Stimulated activated CD8-positive, alpha-beta memory T cell treated with anti-CD3 and anti-CD28 coated beads, Interleukin-7, amount 100 ng/mL, for 24 hours (primary cell): Measurements from ENCODE around the gene GOLGA7B.

Source experiments
- DNase-seq: peaks from one replicate; pipeline ENCODE4 v3.0.0-alpha.2; 2020; ENCODE audit warnings: low read depth

The GOLGA7B gene

GRCh38 chr10:97868134-97868685 lies 18.6 kb downstream of the GOLGA7B start:
- no peak for DNase-seq

- peak; percentile 67 for DNase-seq
Measured at GRCh38 chr10:97869091-97870042, 19.7 kb downstream of the GOLGA7B start.

DNA sequence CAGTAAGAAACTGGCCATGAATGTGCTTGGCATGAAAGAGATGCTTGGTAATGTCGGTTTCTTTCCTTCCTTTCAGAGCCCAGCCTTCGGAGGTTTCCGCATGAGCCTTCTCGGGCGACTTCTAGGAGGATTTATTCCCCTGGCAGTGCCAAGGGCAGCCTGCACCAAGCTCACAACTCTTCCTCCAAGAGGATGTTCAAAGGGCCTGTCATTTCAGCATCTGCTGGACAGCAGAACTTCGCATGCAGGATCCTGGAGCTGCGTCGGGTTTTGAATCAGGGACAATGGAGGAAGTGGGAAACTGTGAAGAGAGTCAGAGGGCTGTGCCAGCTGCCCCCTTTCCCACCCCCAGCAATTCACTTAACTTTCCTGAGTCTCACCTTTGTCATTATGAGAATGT lies 21.3 kb downstream of the GOLGA7B start:
- DNase-seq: no peak

- no peak for DNase-seq
Measured at GRCh38 chr10:97873569-97873968, 23.9 kb downstream of the GOLGA7B start.

- DNase-seq: no peak
Measured at GRCh38 chr10:97874332-97874731, 24.7 kb downstream of the GOLGA7B start.

- no peak for DNase-seq
Measured at GRCh38 chr10:97875391-97875790, 25.7 kb downstream of the GOLGA7B start.

DNA sequence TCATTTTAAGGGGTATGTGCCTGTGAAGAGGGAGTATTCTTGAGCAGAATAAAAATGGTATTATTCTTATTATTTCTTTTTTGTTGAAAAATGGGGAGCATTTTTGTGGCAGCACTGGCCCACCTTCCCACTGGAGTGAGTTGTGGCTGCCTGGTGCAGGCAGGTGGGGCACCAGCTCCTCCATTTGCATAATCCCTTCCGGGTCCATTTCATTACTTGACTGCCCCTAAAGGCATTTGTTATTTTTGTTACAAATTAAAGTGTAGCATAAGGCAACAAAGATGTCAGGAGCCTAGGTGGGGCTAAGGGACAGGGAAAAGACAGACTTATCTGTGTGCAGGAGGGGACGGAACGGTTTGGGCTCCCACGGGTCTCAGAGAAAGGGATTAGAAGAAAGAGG lies 26.8 kb downstream of the GOLGA7B start:
- no peak for DNase-seq

GRCh38 chr10:97879241-97879640 lies 29.6 kb downstream of the GOLGA7B start:
- no peak for DNase-seq

GRCh38 chr10:97880109-97880508 lies 30.5 kb downstream of the GOLGA7B start:
- DNase-seq: no peak

DNA sequence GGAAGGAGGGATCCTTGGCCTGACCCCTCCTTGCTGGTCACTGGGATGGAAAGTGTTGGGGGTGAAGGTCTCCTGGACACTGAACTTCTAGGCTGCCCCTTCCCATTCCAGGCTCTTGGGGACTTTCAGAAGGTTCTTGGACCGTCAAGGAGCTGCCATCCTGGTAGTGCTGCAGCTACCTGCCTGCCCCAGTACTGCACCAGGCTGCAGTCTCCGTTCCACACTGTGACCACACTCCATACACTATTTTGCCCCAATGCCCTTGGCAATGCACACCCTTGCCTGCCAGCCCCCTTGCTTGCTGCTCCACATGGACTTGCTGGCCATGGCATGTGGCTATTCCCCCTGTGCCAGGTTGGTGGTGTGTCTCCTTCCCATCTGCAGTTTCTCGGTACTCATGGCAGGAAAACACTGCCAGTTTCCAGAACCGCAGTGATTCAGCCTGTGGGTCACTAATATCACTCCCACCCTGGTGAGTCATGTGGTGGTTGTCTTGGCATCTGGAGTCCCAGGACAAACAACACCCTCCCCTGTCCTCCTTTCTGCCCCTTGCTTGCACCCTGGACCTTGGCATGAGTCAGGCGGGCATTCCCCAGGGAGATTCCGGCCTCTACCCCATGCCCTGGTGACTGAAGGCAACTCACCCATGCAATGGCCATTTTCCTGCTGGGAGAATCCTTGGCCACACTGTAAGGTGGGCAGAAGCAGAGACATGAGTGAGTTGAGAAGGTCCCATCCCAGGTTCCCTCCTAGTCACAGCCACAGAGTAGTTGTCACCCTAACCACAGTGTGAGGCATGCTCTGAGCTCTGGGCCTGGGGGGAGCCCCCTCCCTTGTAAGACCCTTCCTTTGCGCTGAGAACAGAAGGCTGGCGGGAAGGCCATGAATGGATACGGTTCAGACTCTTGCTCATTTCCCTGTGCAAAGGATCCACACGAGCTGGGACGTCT lies 32.8 kb downstream of the GOLGA7B start:
- no peak for DNase-seq

DNA sequence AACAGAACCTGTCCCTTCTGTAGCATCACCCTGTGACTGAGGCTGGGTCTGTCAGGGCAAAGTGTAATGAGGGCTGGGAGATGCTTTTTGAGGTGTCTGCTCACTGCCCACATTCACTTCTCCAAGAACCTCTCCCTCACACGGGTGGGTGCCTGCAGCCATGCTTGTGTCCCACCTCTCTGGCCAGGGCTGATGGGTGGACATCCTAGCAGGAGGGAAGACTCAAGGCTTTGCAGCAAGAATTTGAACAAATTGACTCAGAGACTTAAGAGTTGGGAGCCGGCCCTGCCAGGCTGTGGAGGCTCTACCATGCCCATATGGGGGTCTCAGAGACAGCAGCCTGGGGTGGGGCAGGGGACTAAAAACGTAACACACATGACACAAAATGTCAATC lies 33.4 kb downstream of the GOLGA7B start:
- no peak for DNase-seq

DNA sequence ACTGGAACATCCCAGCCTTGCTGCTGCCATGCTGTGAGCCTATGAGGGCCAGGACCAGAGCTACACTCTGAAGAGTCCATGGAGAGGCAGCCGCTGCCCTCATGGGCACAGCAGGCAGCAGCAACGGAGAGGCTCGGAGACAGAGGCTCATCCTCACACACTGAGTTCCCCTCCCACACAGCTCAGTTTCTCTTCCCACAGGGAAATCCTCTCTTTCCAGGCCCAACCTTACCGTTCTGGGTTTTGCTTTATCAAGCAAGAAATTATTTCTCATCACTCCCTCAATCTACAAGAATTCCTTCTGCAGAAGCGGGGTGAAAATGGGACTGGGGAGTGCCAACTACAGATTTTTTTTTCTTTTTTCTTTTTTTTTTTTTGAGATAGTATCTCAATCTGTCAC lies 36.6 kb downstream of the GOLGA7B start:
- DNase-seq: no peak

DNA sequence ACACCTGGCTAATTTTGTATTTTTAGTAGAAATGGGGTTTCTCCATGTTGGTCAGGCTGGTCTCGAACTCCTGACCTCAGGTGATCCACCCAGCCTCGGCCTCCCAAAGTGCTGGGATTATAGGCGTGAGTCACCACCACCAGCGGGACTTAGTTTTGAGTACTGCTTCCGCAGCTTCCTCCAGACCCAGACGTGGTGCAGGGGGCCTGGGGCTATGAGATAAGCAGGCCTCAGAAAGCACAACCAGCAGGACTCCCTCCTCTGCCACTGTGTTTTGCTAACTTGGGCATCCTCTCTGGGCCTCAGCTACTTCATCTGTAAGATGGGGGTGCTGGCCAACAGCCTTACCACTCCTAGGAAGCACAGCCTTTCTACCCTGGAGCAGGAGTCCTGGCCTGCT lies 37.8 kb downstream of the GOLGA7B start:
- no peak for DNase-seq

DNA sequence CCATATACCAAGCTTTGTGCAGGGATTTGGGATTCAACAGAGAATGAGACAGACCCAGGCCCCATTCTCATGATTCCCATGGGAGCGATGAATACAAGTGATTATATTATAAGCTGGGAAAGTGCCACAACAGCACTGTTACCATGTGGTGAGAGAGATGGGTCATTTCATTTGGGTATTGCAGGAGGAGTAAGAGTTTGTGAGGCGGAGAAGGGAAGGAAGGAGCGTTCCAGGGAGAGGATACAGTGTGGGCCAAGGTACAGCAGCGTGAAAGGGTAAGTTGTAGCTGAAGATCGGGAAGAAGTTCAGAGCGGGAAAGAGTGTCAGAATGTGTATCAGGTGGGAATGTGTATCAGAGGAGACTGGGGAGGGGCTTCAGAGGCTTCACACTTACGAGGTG lies 38.5 kb downstream of the GOLGA7B start:
- no peak for DNase-seq

DNA sequence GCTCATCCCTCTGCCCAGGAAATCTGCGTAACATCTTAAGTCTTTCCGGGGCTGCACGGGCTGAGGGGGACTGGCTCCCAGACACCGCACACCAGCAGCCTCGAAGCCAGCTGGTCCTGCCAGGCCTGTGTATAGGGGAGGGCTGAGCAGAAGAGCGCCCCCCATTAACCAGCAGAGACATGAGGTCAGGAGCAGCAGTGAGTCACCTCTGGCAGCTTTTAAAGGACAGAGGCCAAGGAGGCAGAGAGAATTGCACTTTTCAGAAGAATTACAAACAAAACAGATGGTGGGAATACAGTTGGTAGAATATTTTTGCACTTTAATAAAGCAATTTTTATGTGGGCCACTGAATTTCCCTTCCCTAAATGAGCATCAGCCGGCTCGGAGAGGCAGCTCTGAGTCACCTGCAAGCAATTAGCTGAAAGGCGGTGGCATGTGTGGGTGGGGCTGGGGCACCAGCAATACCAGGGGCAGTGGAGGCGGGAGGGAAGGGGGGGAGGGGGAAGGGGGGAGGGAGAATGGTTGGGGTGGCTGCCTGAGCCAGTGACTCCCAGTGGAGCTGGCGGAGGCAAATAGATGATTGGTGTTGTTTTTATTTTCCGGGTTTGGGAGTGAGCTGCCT lies 39.1 kb downstream of the GOLGA7B start:
- DNase-seq: no peak

DNA sequence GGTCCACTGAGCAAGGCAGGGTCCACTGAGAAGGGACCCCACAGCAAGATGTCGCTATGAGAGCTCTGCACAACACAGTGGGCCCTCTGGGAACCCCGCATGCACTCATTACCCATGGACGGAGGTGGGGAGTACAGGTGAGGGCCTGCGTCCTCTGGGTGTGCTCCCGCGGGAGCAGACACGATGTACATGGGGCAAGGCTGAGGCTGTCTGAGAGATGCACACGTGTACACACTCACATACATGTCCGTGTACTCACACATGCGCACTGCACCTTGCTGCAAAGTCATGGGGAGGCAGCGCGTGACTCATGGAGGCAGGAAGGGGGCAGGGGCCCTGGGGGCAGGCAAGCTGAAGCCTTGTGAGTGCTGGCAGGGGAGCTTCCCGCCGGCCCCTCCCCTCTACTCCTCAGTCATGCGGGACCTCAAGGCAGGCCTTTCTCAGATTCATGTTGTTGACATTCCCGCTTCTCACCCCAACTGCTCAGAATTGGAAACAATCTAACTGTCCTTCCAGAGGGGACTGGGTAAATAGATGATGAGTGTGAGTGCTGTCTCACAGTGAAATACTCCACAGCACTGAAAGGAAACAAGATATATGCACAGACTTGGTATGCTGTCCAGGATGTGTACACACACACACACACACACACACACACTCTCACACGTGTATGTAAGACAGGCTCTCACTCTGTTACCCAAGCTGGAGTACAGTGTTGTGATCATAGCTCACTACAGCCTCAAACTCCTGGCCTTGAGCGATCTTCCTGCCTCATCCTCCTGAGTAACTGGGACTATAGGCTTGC lies 40.0 kb downstream of the GOLGA7B start:
- DNase-seq: no peak

DNA sequence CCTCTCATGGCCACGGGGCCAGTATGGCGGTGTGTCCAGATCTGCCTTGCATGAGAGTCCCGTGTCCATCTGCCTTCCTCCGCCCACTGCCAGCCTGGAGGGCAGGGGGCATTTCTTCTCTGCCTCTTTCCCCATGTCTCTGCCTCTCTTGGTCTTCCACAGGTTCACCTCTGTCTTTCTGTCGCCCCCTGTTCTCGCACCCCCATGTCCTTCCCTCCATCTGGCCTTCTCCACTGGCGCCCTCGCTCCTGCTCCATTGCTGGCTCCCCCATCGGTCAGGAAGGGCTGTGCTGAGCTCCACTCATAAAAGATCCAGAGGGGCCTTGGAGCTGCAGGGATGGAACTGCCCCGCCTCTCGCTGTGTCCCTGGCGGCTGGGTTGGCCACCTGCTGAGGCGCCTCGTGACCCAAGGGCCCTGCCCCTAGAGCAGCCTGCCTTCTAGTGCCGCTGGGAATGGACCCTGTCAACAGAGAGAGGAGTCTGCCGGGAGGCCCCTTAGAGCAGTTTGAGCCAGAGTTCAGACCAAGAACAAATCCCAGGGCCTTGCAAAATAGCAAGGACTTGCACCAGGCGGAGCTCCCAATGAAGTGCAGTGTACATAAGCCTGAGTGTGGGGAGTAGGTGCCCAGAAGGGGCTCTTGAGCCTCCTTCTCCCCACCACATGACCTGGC lies 42.0 kb downstream of the GOLGA7B start:
- no peak for DNase-seq

DNA sequence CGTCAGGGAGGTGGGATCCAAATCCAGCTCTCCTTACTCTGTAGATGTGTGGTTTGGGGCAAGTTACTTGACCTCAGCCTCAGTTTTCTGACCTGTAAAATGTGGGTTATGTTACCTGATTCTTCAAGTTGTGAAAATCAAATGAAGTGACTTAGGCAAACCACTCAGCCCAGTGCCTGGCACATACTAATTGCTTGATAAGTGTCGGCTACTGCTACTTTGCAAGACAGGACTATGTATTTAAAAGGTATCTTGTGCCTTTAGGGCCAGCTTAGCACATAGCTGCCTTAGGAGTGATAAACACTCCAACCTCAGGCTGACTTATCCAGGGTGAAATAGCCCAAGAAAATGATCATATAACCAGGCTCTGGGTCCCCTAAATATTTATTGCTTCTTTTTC lies 42.9 kb downstream of the GOLGA7B start:
- DNase-seq: no peak

DNA sequence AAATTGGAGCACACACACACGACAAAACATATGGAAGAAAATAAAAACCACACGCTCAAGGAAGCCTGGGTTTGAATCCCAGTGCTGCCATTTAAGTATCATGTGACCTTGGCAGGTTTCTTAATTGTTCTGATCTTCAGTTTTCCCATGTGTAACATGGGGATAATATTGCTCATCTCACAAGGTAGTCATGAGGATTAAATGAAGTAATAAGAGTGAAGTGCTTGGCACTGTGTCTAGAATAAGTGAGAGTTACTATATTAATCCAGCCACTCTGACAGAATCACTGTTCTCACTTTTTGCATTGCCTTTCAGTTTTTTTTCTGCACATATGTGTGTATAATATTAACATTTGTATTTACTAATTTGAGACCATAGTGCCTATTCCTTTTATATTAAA lies 43.3 kb downstream of the GOLGA7B start:
- DNase-seq: no peak

DNA sequence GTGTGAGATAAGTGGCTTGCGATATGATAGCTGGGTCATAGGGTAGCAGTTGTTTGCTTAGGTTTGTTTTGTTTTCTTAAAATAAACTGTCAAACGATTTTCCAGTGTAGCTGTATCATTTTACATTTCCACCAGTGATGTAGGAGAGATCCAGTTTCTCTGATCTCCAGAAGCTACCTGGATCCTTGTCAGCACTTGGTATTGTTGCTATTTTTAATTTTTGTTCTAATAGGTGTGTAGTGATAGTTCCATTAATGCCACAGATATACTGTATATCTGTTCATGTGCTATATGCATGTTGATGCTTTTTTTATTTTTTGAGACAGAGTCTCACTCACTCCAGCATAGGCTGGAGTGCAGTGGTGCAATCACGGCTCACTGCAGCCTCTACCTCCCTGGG lies 44.4 kb downstream of the GOLGA7B start:
- DNase-seq: no peak

GRCh38 chr10:97895084-97895483 lies 45.4 kb downstream of the GOLGA7B start:
- no peak for DNase-seq
